ENCODE results near the gene PNKP.
A peak's percentile ranks its signal among the peaks of the same experiment; 100 is the strongest.

Gene PNKP

GRCh38 chr19:49847731-49848696 is 19.4 kb downstream of the PNKP start:
- peak in 1 of 2 experiments; percentile 31 for DNase-seq (ENCODE audit: low read depth in 2 of 2)

DNA sequence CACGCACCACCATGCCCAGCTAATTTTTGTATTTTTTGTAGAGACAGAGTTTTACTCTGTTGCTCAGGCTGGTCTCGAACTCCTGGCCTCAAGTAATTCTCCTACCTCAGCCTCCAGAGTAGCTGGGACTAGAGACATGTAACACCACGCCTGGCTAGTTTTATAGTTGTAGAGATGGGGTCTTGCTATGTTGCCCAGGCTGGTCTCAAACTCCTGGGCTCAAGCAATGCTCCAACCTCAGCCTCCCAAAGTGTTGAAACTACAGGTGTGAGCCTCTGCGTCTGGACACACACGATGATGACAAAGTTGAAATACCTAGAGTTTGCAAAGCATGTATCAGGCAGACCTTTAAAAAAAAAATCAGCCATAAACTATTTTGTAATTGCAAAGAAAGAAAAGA is 21.0 kb downstream of the PNKP start:
- no peak for DNase-seq (ENCODE audit: low read depth in 2 of 2)

DNA sequence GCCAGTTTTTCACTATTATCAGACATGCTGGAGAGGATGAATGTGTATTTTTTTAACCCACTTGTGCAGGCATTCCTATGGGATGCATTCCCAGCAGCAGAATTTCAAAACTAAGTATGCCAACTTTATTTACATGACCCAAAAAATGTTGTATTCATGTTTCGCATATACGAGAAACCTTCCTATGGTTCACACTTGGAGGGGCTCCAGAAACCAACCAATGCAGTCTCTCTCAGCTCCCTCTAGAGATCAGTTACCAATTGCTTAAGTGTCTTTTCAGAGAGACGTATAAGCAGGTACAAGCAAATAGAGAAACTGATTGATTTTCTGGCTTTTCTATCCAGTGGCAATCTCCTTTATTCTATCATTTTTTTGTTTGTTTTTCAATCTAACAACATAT is 22.0 kb downstream of the PNKP start:
- DNase-seq (ENCODE audit: low read depth in 2 of 2): no peak

DNA sequence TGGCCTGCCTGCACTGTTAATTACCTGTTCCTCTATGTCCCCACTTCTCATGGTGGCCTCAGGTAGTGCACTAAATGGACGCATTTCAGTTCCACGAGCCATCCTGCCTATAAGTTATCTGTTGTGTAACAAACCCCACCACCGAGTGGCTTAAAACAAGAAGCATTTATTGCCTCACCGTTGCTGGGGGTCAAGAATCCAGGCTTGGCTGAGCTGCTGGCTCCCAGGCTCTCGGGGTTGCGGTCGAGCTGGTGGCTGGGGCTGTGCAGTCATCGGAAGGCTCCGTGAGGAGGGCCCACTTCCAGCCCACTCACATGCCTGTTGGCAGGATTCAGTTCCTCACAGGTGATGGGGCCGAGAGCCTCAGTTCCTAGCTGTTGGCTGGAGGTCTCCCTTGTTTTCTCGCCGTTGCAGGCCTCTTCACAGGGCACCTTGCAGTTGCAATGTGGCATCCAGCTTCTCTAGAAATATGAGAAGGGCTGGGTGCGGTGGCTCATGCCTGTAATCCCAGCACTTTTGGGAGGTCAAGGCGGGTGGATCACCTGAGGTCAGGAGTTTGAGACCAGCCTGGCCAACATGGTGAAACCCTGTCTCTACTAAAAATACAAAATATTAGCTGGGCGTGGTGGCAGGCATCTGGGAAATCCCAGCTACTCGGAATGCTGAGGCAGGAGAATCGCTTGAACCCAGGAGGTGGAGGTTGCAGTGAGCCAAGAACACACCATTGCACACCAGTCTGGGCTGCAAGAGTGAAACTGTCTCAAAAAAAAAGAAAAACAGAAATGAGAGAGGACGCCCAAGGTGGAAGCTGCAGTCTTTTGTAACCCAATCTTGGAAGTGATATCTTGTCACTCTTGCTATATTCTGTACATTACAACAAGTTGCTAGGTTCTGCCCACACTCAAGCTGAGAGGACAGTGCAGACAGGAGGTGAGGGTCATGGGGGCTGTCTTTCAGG is 23.0 kb downstream of the PNKP start:
- no peak for DNase-seq (ENCODE audit: low read depth in 2 of 2)

DNA sequence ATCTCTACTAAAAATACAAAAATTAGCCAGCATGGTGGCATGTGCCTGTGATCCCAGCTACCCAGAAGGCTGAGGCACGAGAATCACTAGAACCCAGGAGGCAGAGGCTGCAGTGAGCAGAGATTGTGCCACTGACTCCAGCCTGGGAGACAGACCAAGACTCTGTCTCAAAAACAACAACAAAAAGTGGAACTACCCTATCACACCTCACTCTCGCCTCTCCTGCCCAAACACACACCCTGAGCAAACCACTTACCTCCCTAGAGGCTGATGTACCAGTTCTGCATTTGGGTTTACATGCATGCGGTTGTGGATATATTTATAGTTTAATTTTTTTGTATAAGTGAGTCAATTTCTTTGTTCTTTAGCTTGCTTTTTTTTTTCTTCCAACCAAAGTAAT is 24.1 kb downstream of the PNKP start:
- no peak for DNase-seq (ENCODE audit: low read depth in 2 of 2)

DNA sequence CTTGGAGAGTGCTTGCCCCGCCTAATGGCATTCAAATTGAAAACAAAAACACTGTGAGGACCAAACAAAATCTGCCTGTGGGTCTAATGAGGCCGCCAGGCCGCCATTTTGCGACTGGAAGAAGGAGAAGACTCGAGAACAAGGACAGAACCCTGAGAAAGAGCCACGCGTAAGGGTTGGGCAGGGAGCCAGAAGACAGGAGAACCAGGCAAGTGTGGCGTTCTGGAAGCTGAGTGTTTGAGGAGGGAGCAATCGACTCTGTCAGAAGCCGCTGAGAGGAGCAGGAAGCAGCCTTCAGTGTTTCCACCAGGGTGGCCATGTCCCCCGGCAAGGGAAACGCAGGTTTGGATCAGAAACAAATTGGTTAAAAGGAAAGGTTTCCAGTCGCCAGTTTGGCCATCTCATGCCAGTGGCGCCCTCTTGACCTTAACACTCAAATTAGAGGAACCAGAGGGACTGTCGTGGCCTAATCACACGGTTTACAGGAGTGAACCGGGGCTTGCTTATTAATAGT is 26.6 kb downstream of the PNKP start:
- DNase-seq (ENCODE audit: low read depth in 2 of 2): no peak

GRCh38 chr19:49840321-49840720 is 27.1 kb downstream of the PNKP start:
- no peak for DNase-seq (ENCODE audit: low read depth in 2 of 2)

GRCh38 chr19:49839713-49840112 is 27.7 kb downstream of the PNKP start:
- DNase-seq (ENCODE audit: low read depth in 2 of 2): no peak

DNA sequence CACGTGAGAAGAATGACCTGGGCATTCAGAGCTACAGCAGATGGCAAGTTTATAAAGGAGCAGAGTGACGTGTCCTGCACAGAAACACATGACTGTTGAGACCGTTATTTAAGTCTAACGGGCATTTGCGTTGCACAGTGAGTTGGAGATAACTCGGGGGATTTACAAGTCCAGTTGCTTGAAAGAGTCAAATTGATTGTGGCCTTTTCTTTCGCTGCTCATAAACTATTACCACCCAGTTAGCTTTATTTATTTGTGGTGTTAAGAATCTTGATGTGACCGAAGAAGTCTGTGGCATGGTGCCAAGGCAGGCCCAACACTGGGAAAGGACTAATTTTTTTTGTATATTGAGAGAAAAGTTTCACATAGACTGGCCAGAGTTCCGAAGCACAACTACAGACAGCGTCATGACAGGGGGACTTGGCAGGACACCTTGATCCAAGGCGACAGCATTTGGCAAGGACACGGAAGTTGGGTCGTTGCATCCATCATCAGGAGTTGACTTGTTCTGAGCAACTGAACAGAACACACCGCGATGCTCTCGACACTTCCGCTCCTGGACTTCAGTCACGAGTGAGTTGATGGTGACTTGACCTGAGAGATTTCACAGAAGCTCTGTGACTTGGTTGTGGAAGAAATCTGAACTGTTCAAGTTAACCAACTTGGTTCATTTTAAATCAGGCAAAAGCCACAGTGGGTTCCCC is 28.3 kb downstream of the PNKP start:
- DNase-seq (ENCODE audit: low read depth in 2 of 2): no peak

GRCh38 chr19:49837425-49837824 is 30.0 kb downstream of the PNKP start:
- DNase-seq (ENCODE audit: low read depth in 2 of 2): no peak

DNA sequence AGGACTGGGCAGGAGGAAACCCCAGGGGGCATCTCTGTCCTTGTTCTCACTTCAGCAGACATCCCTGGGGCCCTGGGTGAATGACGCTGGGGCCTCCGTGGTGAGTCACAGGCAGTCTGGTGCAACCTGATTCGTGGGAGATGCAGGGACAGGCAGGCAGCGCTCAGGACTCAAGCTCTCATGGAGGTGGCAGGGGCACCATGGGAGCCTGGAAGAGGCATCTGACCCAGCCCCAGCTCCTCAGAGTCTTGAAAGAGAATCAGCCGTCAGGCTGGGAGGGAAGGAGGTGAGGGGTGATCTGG is 30.4 kb downstream of the PNKP start:
- no peak for DNase-seq (ENCODE audit: low read depth in 2 of 2)

DNA sequence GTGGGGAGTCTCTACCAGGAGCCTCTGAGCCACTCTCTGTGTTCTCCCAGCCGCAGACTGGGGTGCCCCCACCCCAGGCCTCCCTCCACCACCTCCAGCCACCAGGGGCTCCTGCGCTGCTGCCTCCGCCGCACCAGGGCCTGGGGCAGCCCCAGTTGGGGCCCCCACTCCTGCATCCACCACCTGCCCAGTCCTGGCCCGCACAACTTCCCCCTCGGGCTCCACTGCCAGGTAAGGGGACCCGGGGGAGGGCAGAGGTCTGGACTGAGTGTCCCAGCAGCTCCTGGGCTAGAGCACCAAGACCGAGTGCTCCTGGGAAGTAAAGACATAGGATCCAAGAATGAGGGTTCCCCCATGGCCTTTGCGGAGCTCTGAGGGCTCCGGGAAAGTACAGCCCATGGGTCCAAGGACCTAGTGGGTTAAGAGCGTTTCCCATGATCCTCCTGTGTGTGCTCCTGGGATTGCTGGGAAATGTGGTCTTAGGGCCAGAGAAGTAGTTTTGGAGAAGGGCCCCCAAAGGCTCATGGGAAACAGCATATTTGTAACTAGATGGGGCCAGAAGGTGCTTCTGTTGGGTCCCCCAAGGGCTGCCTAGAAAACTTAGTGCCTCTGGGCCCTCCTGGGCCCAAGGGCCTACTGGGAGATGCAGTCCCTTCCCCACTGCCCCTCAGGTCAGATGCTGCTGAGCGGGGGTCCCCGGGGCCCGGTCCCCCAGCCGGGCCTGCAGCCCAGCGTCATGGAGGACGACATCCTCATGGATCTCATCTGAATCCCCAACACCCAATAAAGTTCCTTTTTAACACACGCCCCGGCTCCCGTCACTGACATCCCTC is 31.0 kb downstream of the PNKP start:
- DNase-seq (ENCODE audit: low read depth in 2 of 2): no peak

DNA sequence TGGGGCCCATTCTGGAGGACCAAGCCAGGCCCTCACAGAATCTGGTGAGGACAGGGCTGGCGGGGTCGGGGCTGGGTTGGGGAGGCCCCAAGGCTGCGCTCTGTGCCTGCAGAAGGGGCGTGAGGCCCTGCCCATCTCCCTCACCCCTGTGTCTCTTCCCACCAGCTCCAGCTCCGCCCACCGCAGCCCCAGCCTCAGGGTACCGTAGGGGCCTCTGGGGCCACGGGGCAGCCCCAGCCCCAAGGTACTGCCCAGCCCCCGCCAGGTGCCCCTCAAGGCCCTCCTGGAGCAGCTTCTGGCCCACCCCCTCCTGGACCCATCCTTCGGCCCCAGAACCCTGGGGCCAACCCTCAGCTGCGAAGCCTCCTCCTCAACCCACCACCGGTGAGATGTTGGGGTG is 31.8 kb downstream of the PNKP start:
- DNase-seq (ENCODE audit: low read depth in 2 of 2): no peak

- no peak for DNase-seq (ENCODE audit: low read depth in 2 of 2)
These were observed 33.8 kb downstream of the PNKP start for GRCh38 chr19:49833599-49833998.

GRCh38 chr19:49832556-49832955 is 34.8 kb downstream of the PNKP start:
- DNase-seq (ENCODE audit: low read depth in 2 of 2): no peak

GRCh38 chr19:49831592-49831991 is 35.8 kb downstream of the PNKP start:
- DNase-seq (ENCODE audit: low read depth in 2 of 2): no peak

DNA sequence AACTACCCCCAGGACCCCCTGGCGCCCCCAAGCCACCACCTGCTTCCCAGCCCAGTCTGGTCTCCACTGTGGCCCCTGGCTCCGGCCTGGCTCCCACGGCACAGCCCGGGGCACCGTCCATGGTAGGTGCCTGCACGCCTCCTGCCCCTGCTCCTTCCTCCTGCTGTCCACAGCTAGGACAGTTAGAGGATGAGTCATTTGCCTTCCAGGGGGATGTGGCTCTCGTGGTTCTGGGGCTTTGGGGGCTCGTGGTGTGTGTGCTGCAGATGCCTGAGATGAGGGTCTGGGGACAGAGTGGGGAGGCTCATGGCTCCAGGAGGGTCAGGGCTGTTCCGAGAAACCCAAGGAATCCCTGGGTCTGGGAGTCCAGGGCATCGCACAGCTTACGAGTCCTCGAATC is 36.6 kb downstream of the PNKP start:
- no peak for DNase-seq (ENCODE audit: low read depth in 2 of 2)

GRCh38 chr19:49829721-49830120 is 37.7 kb downstream of the PNKP start:
- no peak for DNase-seq (ENCODE audit: low read depth in 2 of 2)

DNA sequence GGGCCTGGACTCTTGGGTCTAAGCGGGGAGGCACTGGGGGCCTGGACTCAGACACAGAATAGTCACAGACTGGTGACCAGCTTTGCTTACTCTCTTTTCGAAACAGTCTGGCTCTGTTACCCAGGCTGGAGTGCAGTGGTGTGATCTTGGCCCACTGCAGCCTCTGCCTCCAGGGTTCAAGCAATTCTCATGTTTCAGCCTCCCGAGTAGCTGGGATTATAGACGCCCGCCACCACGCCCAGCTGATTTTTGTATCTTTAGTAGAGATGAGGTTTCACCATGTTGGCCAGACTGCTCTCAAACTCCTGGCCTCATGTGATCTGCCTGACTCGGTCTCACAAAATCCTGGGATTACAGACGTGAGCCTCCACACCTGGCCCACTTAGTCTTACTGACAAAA is 38.2 kb downstream of the PNKP start:
- no peak for DNase-seq (ENCODE audit: low read depth in 2 of 2)

DNA sequence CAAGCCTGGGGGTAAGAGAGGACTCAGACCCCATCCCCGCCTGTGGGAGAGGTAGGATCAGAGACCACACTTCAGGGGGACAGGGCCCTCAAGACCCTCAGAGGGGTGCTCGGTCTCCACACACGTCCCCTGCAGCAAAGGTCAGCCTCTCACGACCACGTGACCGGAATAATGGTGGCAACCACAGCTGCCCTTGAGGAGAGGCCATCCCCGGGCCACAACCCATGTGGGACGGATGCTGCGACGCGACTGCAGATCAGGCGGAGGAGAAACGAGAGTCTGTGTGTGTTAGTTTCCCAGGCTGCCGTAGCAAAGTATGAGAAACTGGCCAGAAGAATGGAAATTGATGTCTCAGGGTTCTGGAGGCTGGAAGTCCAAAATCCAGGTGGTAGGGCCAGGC is 40.3 kb downstream of the PNKP start:
- DNase-seq (ENCODE audit: low read depth in 2 of 2): no peak

DNA sequence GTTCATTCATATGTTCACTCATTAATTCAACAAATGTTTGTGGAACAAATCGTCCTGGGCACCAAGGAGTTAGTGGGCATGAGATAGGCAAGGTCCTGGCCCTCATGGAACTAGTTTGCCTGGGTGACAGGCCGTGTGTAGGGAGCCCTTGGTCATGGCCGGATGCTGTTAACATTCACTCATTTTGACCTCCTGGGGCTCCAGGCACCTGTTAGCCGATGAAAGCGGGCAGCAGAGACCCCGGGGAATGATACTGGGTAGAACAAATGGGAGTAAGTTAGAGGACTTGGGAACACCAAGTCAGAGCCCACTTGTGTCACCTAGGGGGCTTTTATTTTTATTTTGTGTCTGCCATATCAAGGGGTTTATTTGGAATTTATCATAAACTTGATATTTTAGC is 42.7 kb downstream of the PNKP start:
- DNase-seq (ENCODE audit: low read depth in 2 of 2): no peak
